ENCODE results near the gene DENND10.
A peak's percentile ranks its signal among the peaks of the same experiment; 100 is the strongest.
"Not testable (repeated sequence)": the region's sequence is repeated elsewhere in the genome, so short reads cannot be mapped to it uniquely, and the experiment has no call there.

DENND10 gene

DNA sequence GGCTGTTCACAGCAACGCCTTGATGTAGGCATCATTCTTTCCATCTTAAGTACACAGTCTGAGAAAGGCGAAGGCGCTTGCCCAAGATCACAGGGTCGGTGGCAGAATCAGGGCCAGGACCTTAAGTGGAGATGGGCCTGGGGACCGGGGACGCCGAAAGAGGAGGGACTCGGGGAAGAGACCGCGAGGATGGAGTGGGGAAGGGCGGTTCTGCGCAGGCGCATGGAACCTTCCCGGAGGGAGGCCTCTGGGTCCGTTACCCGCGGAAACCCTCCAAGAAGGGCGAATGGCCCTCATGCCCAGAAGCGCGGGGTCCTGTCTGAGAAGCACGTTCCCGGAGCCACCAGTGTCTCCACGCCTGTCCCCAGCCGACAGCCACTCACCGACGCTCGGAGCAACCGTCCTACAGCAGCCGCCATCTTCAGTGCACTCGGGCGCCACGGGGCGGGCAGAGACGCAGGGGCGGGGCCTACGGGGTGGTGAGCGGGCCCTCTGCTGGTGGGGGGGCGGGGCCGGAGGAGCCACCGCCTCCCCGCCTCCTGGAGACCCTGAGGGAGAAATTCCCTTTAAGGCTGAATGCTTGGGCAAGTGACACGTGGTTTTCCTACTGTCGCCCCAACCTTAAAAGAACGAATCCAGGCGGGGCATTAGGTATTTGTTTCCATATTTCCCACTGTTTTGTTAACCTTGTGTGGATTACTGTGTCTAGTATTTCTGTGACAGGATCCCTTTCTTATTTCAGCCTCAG is 74.6 kb downstream of the DENND10 start, which contains the start of gene PRDX3:
Gene PRDX3 (minus strand): TSS at position 441 of the 748 bp plus-strand sequence. CDS start 22 bp downstream, at position 419.
- no peaks in the 10 kb centered on the region for H3K9me3 ChIP-seq (ENCODE audit: insufficient read depth, low read length)
- H3K36me3 ChIP-seq (ENCODE audit: low read length) = peaks cover 10% of the 10 kb centered on the region; the same call in 1 of the 2 replicates
- H3K4me3 ChIP-seq (ENCODE audit: insufficient read depth, low read length, poor library complexity, severe bottlenecking) = peak within 1 kb of the TSS; percentile 91
- H3K4me2 ChIP-seq (ENCODE audit: low read depth, low read length, poor library complexity, severe bottlenecking) = peak within 1 kb of the TSS; percentile 94
- TF ChIP-seq, protein P1, sequence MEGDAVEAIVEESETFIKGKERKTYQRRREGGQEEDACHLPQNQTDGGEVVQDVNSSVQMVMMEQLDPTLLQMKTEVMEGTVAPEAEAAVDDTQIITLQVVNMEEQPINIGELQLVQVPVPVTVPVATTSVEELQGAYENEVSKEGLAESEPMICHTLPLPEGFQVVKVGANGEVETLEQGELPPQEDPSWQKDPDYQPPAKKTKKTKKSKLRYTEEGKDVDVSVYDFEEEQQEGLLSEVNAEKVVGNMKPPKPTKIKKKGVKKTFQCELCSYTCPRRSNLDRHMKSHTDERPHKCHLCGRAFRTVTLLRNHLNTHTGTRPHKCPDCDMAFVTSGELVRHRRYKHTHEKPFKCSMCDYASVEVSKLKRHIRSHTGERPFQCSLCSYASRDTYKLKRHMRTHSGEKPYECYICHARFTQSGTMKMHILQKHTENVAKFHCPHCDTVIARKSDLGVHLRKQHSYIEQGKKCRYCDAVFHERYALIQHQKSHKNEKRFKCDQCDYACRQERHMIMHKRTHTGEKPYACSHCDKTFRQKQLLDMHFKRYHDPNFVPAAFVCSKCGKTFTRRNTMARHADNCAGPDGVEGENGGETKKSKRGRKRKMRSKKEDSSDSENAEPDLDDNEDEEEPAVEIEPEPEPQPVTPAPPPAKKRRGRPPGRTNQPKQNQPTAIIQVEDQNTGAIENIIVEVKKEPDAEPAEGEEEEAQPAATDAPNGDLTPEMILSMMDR (IDR thresholded peaks at IDR 0.05; ENCODE audit: insufficient read depth, low read length, poor library complexity, severe bottlenecking) = no peak
- no peak for TF ChIP-seq EZH2phosphoT487 (conservative IDR thresholded peaks at IDR 0.05; ENCODE audit: low read length)
- H3F3A ChIP-seq (ENCODE audit: insufficient read depth) = no peaks in the 10 kb centered on the region; the same call in 1 of the 2 replicates
- H4K20me1 ChIP-seq (ENCODE audit: low read depth, low read length) = no peaks in the 10 kb centered on the region
- no peaks in the 10 kb centered on the region for H3K9me2 ChIP-seq (replicated peaks; ENCODE audit: insufficient read depth, low read length)
- H3K27me3 ChIP-seq (ENCODE audit: low read length) = no peaks in the 10 kb centered on the region
- H2AFZ ChIP-seq (ENCODE audit: low read depth, low read length, severe bottlenecking) = peak within 1 kb of the TSS; percentile 88
- peak within 1 kb of the TSS; percentile 71 for H3K27ac ChIP-seq (ENCODE audit: low read depth, low read length)
- peak within 1 kb of the TSS; percentile 87 for H3K9ac ChIP-seq (ENCODE audit: low read length)
- H3K79me2 ChIP-seq (ENCODE audit: insufficient read depth, low read length) = peaks cover 44% of the 10 kb centered on the region

DNA sequence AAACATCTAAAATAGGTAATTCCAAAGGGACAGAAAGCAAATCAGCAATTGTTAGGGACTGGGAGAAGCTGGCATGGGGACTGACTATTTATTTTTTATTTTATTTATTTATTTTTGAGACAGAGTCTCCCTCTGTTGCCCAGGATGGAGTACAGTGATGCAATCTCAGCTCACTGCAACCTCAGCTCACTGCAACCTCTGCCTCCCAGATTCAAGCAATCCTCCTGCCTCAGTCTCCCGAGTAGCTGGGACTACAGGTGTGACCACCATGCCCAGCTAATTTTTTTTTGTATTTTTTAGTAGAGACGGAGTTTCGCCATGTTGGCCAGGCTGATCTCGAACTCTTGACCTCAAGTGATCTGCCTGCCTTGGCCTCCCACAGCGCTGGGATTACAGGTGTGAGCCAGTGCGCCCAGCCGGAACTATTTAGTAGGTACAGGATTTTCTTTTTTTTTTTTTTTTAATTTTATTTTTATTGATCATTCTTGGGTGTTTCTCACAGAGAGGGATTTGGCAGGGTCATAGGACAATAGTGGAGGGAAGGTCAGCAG is 77.0 kb downstream of the DENND10 start:
- H2AFZ ChIP-seq (ENCODE audit: low read depth, low read length, severe bottlenecking); H3K9me2 ChIP-seq (replicated peaks; ENCODE audit: insufficient read depth, low read length); H3K4me2 ChIP-seq (ENCODE audit: low read depth, low read length, poor library complexity, severe bottlenecking); H3F3A ChIP-seq (ENCODE audit: insufficient read depth); H3K4me3 ChIP-seq (ENCODE audit: insufficient read depth, low read length, poor library complexity, severe bottlenecking); H4K20me1 ChIP-seq (ENCODE audit: low read depth, low read length); H3K27ac ChIP-seq (ENCODE audit: low read depth, low read length); H3K9ac ChIP-seq (ENCODE audit: low read length); H3K27me3 ChIP-seq (ENCODE audit: low read length); H3K36me3 ChIP-seq (ENCODE audit: low read length); H3K9me3 ChIP-seq (ENCODE audit: insufficient read depth, low read length): not testable (repeated sequence)
- peaks cover 25% of the 10 kb centered on the region for H3K79me2 ChIP-seq (ENCODE audit: insufficient read depth, low read length)

DNA sequence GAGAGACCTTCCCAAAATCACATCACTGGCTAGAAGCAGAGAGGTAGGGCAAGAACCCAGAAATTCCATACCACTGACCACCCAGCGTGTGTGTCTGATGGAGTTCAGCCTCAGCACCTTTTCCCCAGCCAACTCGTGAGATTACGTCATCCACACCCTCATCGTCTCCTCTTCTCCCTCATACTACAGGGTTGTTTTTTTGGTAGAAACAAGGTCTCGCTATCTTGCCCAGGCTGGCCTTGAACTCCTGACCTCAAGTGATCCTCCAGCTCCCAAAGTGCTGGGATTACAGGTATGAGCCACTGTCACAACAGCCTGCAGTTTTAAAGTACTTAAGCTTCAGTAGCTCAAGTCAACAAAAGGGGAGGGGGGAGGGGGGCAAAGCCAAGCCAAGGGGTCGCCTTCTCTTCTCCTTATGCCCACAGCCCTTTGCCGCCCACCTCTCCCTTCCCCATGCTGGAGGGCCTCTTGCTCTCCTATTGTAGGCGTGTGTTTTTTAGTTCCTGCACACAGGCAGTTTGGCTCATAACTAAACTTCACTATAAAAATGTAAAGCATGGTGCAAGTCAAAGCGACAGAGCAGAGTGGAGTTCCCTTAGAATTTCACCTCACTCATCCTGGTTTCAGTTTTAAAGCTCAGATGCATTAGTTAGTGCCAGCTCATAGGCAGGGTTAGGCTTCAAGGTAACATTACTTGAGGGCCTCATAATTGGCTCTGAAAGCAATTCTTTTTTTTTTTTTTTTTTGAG is 79.9 kb downstream of the DENND10 start:
- H3K9ac ChIP-seq (ENCODE audit: low read length) = no peak overlapping the region
- no peak overlapping the region for H3K27ac ChIP-seq (ENCODE audit: low read depth, low read length)
- no peaks in the 10 kb centered on the region for H3F3A ChIP-seq (ENCODE audit: insufficient read depth)
- no peaks in the 10 kb centered on the region for H3K79me2 ChIP-seq (ENCODE audit: insufficient read depth, low read length)
- no peaks in the 10 kb centered on the region for H3K9me3 ChIP-seq (ENCODE audit: insufficient read depth, low read length)
- no peaks in the 10 kb centered on the region for H4K20me1 ChIP-seq (ENCODE audit: low read depth, low read length)
- no peaks in the 10 kb centered on the region for H3K9me2 ChIP-seq (replicated peaks; ENCODE audit: insufficient read depth, low read length)
- H3K4me2 ChIP-seq (ENCODE audit: low read depth, low read length, poor library complexity, severe bottlenecking) = no peak overlapping the region
- H3K27me3 ChIP-seq (ENCODE audit: low read length) = no peaks in the 10 kb centered on the region
- TF ChIP-seq, protein P1 (IDR thresholded peaks at IDR 0.05; ENCODE audit: insufficient read depth, low read length, poor library complexity, severe bottlenecking) = no peak
- no peak for TF ChIP-seq EZH2phosphoT487 (conservative IDR thresholded peaks at IDR 0.05; ENCODE audit: low read length)
- no peak overlapping the region for H3K4me3 ChIP-seq (ENCODE audit: insufficient read depth, low read length, poor library complexity, severe bottlenecking)
- H2AFZ ChIP-seq (ENCODE audit: low read depth, low read length, severe bottlenecking) = no peak overlapping the region
- H3K36me3 ChIP-seq (ENCODE audit: low read length) = no peaks in the 10 kb centered on the region
